GM19193 (cell line): ENCODE measurements around the gene RIT2.

ENCODE experiments used
- POLR2A ChIP-seq: IDR thresholded peaks from 4 replicates; pipeline ENCODE4 v1.6.1; 2011; ENCODE audit not compliant: insufficient read depth, insufficient read length; ENCODE audit errors: extremely low read depth

Gene RIT2

GRCh38 chr18:43054815-43055519 is 60.5 kb downstream of the RIT2 start:
- TF ChIP-seq POLR2A = no peak

GRCh38 chr18:43049021-43049420 is 66.5 kb downstream of the RIT2 start:
- TF ChIP-seq POLR2A = no peak

GRCh38 chr18:43046322-43046721 is 69.2 kb downstream of the RIT2 start:
- no peak for TF ChIP-seq POLR2A

- TF ChIP-seq POLR2A = no peak
These were observed 71.9 kb downstream of the RIT2 start for GRCh38 chr18:43043626-43044025.

- no peak for TF ChIP-seq POLR2A
These were observed 75.2 kb downstream of the RIT2 start for GRCh38 chr18:43040281-43040680.

- no peak for TF ChIP-seq POLR2A
These were observed 80.6 kb downstream of the RIT2 start for GRCh38 chr18:43034683-43035500.

- TF ChIP-seq POLR2A = no peak
These were observed 84.3 kb downstream of the RIT2 start for GRCh38 chr18:43031169-43031568.

GRCh38 chr18:43029414-43029813 is 86.1 kb downstream of the RIT2 start:
- no peak for TF ChIP-seq POLR2A

GRCh38 chr18:43022874-43023273 is 92.6 kb downstream of the RIT2 start:
- TF ChIP-seq POLR2A = no peak

- TF ChIP-seq POLR2A = no peak
These were observed 97.9 kb downstream of the RIT2 start for GRCh38 chr18:43017622-43018021.

GRCh38 chr18:43013486-43013885 is 102.0 kb downstream of the RIT2 start:
- TF ChIP-seq POLR2A = no peak

GRCh38 chr18:43012951-43013350 is 102.5 kb downstream of the RIT2 start:
- TF ChIP-seq POLR2A = no peak

GRCh38 chr18:43010611-43011010 is 104.9 kb downstream of the RIT2 start:
- TF ChIP-seq POLR2A = no peak

- TF ChIP-seq POLR2A = no peak
These were observed 105.8 kb downstream of the RIT2 start for GRCh38 chr18:43009674-43010073.

- no peak for TF ChIP-seq POLR2A
These were observed 108.1 kb downstream of the RIT2 start for GRCh38 chr18:43007365-43007764.

GRCh38 chr18:43004421-43004820 is 111.1 kb downstream of the RIT2 start:
- no peak for TF ChIP-seq POLR2A

- TF ChIP-seq POLR2A = no peak
These were observed 113.7 kb downstream of the RIT2 start for GRCh38 chr18:43001821-43002220.

GRCh38 chr18:42996824-42997223 is 118.7 kb downstream of the RIT2 start:
- no peak for TF ChIP-seq POLR2A
